HG02981 (cell line): ENCODE results near the gene ARL15.
"Not testable (repeated sequence)": the region's sequence is repeated elsewhere in the genome, so short reads cannot be mapped to it uniquely, and the experiment has no call there.

Experiments
- ATAC-seq: cut with Tn5 transposase; IDR thresholded peaks from one replicate; pipeline ENCODE4 v1.9.1; 2021; ENCODE audit warnings: mild to moderate bottlenecking, moderate library complexity; ENCODE audit not compliant: unreplicated experiment

The ARL15 gene

GRCh38 chr5:54049963-54050362 lies 260.4 kb downstream of the ARL15 start:
- no peak for ATAC-seq

- ATAC-seq, result no peak
Measured at GRCh38 chr5:54049144-54049543, 261.2 kb downstream of the ARL15 start.

- ATAC-seq, result no peak
Measured at GRCh38 chr5:54045077-54045792, 265.1 kb downstream of the ARL15 start.

- ATAC-seq, result not testable (repeated sequence)
Measured at GRCh38 chr5:54044276-54044675, 266.1 kb downstream of the ARL15 start.

GRCh38 chr5:54040804-54041203 lies 269.6 kb downstream of the ARL15 start:
- ATAC-seq, result no peak

- no peak for ATAC-seq
Measured at GRCh38 chr5:54040018-54040417, 270.4 kb downstream of the ARL15 start.

GRCh38 chr5:54037205-54037604 lies 273.2 kb downstream of the ARL15 start:
- ATAC-seq, result no peak

- no peak for ATAC-seq
Measured at GRCh38 chr5:54030981-54031380, 279.4 kb downstream of the ARL15 start.

GRCh38 chr5:54024466-54024865 lies 285.9 kb downstream of the ARL15 start:
- ATAC-seq, result no peak

GRCh38 chr5:54022223-54022622 lies 288.1 kb downstream of the ARL15 start:
- ATAC-seq, result no peak

GRCh38 chr5:54021431-54022164 lies 288.8 kb downstream of the ARL15 start:
- ATAC-seq, result no peak

- ATAC-seq, result no peak
Measured at GRCh38 chr5:54018438-54018837, 291.9 kb downstream of the ARL15 start.

- no peak for ATAC-seq
Measured at GRCh38 chr5:54017580-54017979, 292.8 kb downstream of the ARL15 start.

GRCh38 chr5:54013556-54014194 lies 296.7 kb downstream of the ARL15 start:
- ATAC-seq, result no peak

GRCh38 chr5:54009828-54010227 lies 300.5 kb downstream of the ARL15 start:
- ATAC-seq, result no peak

GRCh38 chr5:54009357-54009756 lies 301.0 kb downstream of the ARL15 start:
- no peak for ATAC-seq

- ATAC-seq, result no peak
Measured at GRCh38 chr5:54007827-54008777, 302.3 kb downstream of the ARL15 start.

- no peak for ATAC-seq
Measured at GRCh38 chr5:54004697-54005096, 305.7 kb downstream of the ARL15 start.

GRCh38 chr5:54002779-54003178 lies 307.6 kb downstream of the ARL15 start:
- peak; percentile 63 for ATAC-seq

GRCh38 chr5:54001976-54002775 lies 308.2 kb downstream of the ARL15 start:
- no peak for ATAC-seq
